GM12878 (cell line): ENCODE measurements around the gene SSH2. TPM values are rescaled to one million over a fixed set of nuclear protein-coding genes. Genes with fewer than 3 reads are reported as not detected.

ENCODE experiments used
- MYC ChIP-seq: IDR thresholded peaks from 2 replicates; pipeline ENCODE4 v1.6.1; 2011; ENCODE audit warnings: mild to moderate bottlenecking, low read length, moderate library complexity, inconsistent platforms; ENCODE audit not compliant: insufficient read depth, insufficient replicate concordance, insufficient read length, severe bottlenecking
- RAD51 ChIP-seq: fragments of 450-650 bp; IDR thresholded peaks from 2 replicates; pipeline ENCODE4 v1.6.1; 2016; ENCODE audit warnings: moderate library complexity, mild to moderate bottlenecking, inconsistent platforms
- polyA plus RNA-seq, 11 experiments: library from polyadenylated mRNA; depleted of rRNA in 4 of 11; unstranded in 6 of 11; stranded (reverse) in 5 of 11; fragments of >200 nt; fragmentation: Nextera tagmentation in 4 of 11; fragmentation: Illumina TruSeq in 1 of 11; extraction: Ambion mirVana in 4 of 11; extraction: Trizol in 1 of 11; gene quantifications; 1 replicate in 1 of 11; 2 replicates in 10 of 11; pipeline versions ENCODE4 v1.2.1 to v1.2.3, GENCODE V29; 2011 to 2016; ENCODE audit warnings: inconsistent platforms in 2 of 11, missing spikeins in 2 of 11, low read depth in 1 of 11
- total RNA-seq, 4 experiments: library from RNA; depleted of rRNA in 3 of 4; stranded (reverse); fragments of >200 nt in 3 of 4; fragmentation: Illumina TruSeq in 1 of 4; extraction: Trizol in 1 of 4; gene quantifications; 2 replicates each; pipeline versions ENCODE4 v1.2.1 to v1.2.3, GENCODE V29; 2013 to 2021
- TF ChIP-seq, protein P1 (sequence below): fragments of 450-650 bp; IDR thresholded peaks from 2 replicates; pipeline ENCODE4 v1.6.1; 2017; ENCODE audit warnings: mild to moderate bottlenecking, moderate library complexity
- TF ChIP-seq, protein P2 (sequence below): fragments of 450-650 bp; IDR thresholded peaks from 2 replicates; pipeline ENCODE4 v1.6.1; 2018; ENCODE audit warnings: mild to moderate bottlenecking, low read depth, moderate library complexity; ENCODE audit not compliant: partially characterized antibody

The SSH2 gene
- total and polyA plus RNA-seq, 10 of the 15 experiments (the other 5 are each of a cell fraction or from before 2014, with no cell fraction given) = 9.3 to 65.9 (median 34.0) TPM

DNA sequence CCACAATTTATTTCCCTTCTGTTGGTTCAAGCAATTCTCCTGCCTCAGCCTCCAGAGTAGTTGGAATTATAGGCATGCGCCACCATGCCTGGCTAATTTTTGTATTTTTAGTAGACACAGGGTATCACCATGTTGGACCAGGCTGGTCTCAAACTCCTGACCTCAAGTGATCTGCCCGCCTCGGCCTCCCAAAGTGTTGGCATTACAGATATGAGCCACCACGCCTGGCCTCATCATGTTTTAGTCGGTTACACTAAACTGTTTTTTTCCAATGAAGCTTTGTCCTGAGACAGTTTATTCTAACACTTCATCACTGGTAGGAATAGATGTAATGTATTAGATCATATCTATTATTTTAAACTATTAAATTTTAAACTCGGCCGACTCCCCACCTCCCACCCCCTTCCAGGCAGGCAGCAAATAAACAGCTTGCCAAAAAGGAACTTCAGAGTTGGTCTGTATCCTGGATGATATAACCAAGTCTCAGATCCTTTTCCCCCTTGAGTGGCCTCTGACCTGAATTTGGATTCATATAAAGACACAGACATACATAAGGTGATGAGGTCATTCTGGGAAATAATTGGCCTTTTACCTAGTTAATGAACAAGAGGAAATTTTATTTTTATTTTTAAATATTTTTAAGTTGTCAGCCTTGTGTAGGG, 288.9 kb downstream of the SSH2 start (continued):
- TF ChIP-seq, protein P1, sequence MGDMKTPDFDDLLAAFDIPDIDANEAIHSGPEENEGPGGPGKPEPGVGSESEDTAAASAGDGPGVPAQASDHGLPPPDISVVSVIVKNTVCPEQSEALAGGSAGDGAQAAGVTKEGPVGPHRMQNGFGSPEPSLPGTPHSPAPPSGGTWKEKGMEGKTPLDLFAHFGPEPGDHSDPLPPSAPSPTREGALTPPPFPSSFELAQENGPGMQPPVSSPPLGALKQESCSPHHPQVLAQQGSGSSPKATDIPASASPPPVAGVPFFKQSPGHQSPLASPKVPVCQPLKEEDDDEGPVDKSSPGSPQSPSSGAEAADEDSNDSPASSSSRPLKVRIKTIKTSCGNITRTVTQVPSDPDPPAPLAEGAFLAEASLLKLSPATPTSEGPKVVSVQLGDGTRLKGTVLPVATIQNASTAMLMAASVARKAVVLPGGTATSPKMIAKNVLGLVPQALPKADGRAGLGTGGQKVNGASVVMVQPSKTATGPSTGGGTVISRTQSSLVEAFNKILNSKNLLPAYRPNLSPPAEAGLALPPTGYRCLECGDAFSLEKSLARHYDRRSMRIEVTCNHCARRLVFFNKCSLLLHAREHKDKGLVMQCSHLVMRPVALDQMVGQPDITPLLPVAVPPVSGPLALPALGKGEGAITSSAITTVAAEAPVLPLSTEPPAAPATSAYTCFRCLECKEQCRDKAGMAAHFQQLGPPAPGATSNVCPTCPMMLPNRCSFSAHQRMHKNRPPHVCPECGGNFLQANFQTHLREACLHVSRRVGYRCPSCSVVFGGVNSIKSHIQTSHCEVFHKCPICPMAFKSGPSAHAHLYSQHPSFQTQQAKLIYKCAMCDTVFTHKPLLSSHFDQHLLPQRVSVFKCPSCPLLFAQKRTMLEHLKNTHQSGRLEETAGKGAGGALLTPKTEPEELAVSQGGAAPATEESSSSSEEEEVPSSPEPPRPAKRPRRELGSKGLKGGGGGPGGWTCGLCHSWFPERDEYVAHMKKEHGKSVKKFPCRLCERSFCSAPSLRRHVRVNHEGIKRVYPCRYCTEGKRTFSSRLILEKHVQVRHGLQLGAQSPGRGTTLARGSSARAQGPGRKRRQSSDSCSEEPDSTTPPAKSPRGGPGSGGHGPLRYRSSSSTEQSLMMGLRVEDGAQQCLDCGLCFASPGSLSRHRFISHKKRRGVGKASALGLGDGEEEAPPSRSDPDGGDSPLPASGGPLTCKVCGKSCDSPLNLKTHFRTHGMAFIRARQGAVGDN = no peak
- TF ChIP-seq, protein P2, sequence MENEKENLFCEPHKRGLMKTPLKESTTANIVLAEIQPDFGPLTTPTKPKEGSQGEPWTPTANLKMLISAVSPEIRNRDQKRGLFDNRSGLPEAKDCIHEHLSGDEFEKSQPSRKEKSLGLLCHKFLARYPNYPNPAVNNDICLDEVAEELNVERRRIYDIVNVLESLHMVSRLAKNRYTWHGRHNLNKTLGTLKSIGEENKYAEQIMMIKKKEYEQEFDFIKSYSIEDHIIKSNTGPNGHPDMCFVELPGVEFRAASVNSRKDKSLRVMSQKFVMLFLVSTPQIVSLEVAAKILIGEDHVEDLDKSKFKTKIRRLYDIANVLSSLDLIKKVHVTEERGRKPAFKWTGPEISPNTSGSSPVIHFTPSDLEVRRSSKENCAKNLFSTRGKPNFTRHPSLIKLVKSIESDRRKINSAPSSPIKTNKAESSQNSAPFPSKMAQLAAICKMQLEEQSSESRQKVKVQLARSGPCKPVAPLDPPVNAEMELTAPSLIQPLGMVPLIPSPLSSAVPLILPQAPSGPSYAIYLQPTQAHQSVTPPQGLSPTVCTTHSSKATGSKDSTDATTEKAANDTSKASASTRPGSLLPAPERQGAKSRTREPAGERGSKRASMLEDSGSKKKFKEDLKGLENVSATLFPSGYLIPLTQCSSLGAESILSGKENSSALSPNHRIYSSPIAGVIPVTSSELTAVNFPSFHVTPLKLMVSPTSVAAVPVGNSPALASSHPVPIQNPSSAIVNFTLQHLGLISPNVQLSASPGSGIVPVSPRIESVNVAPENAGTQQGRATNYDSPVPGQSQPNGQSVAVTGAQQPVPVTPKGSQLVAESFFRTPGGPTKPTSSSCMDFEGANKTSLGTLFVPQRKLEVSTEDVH = no peak
- TF ChIP-seq MYC (no peak), RAD51 (no peak)
